VCaP (cell line): Measurements from ENCODE around the gene ZCCHC9.
"Not testable (repeated sequence)": the region's sequence is repeated elsewhere in the genome, so short reads cannot be mapped to it uniquely, and the experiment has no call there.

ENCODE experiments used
- H3K27ac ChIP-seq: fragments of 450-650 bp; 2 replicates; pipeline ENCODE4 v1.5.1; 2017
- CTCF ChIP-seq: fragments of 450-650 bp; conservative IDR thresholded peaks from 2 replicates; pipeline ENCODE4 v1.5.1; 2017; ENCODE audit warnings: mild to moderate bottlenecking, moderate library complexity

ZCCHC9 gene

GRCh38 chr5:81268521-81269196 lies 32.7 kb upstream of the ZCCHC9 start:
- H3K27ac ChIP-seq: no peak overlapping the region
- no peak for TF ChIP-seq CTCF

GRCh38 chr5:81269751-81270393 lies 31.5 kb upstream of the ZCCHC9 start:
- H3K27ac ChIP-seq: no peak overlapping the region
- TF ChIP-seq CTCF: no peak

DNA sequence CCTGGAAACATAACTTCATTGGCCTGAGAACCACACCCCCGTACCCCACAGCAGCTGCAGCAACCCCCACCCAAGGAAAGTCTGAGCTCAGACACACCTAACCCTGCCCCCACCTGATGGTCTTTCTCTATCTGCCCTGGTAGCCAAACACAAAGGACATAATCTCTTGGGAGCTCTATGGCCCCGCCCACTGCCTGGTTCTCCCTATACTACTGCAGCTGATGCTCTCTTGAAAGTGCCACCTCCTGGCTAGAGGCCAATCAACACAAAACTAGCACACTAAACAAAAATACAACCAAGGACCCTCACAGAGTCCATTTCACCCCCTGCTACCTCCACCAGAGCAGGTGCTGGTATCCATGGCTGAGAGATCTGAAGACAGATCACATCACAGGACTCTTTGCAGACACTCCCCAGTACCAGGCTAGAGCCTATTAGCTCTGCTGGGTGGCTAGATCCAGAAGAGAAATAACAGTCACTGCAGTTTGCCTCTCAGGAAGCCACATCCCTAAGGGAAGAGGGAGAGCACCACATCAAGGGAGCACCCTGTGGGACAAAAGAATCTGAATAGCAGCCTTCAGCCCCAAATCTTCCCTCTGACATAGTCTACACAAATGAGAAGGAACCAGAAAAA lies 30.9 kb upstream of the ZCCHC9 start:
- H3K27ac ChIP-seq: not testable (repeated sequence)

DNA sequence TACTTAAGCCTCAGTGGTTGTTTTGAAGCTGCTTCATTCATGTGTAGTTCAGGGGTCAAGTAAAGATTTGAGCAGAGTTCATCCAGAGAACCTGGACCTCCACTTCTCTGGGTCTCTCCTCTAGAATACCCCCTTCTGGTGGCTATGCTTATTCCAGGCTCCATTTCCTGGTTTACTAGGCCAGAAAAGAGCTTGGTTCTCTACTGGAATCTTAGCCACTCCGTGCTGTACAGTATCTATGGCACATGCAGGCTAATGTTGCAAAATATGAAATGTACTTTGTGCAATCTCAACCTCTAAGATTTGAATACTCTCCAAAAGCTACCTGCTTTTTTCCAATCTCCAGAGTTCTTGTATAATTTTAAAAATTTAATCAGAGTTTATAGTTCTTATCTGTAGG lies 17.4 kb upstream of the ZCCHC9 start:
- no peak for TF ChIP-seq CTCF
- H3K27ac ChIP-seq: no peak overlapping the region

DNA sequence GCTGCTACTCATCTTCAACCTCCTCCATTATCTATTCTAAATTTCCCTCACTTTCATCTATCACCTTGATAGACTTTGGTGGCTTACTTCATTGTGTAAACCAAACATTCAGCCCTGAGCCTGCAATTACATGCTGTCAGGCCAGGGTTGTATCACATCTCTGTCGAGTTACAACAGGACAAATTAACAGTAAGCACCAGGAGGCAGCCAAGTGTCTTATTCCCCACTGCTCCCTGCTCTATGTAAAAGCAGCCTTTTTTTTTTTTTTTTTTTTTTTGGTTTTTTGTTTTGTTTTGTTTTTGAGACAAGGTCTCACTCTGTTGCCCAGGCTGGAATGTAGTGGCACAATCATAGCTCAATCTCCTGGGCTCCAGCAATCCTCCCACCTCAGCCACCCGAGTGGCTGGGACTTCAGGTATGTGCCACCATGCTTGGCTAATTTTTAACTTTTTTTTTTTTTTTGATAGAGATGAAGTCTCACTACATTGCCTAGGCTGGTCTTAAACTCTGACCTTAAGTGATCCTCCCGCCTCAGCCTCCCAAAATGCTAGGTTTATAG lies 15.2 kb upstream of the ZCCHC9 start:
- no peak for TF ChIP-seq CTCF

DNA sequence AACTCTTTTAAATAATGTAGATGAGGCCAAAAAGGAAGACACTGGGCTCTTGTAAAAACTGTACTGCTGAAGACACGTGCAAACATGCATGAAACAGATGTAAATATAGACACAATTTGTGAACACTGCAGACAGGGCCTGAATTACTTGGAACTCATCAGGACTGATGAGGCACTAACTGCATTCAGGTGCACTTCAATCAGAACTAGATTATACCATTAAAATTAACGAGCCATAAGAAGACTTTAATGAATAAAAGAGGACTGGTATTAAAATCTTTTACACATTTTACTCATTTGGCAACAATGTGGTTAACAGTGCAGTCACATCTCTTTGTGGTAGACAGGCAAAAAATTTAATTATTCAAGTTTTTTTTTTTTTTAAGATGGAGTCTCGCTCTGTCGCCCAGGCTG lies 13.4 kb upstream of the ZCCHC9 start:
- peak overlapping the region; percentile 52 for H3K27ac ChIP-seq

More for the DNA sequence above, 15.2 kb upstream of the ZCCHC9 start:
- H3K27ac ChIP-seq: no peak overlapping the region

DNA sequence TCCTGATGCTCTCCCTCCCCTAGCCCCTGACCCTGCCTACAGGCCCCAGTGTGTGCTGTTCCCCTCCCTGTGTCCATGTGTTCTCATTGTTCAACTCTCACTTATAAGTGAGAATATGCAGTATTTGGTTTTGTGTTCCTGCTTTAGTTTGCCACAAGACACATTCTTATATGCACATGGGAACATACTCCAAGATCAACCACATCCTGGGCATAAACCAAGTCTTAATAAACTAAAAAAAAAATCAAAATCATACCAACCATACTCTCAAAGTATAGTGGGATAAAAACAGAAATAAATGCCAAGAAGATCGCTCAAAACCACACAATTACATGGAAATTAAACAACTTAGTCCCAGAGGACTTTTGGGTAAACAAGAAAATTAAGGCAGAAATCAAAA lies 11.2 kb upstream of the ZCCHC9 start:
- no peak for TF ChIP-seq CTCF

More for the DNA sequence above, 13.4 kb upstream of the ZCCHC9 start:
- no peak for TF ChIP-seq CTCF

More for the DNA sequence above, 11.2 kb upstream of the ZCCHC9 start:
- no peak overlapping the region for H3K27ac ChIP-seq
